ENCODE data around the gene L3MBTL1. TPM values are rescaled to one million over a fixed set of nuclear protein-coding genes. Genes with fewer than 3 reads are reported as not detected.

Gene L3MBTL1
- total and polyA plus RNA-seq, 3 donors from 2014 or later: 16.9 to 68.1 (median 64.5) TPM

DNA sequence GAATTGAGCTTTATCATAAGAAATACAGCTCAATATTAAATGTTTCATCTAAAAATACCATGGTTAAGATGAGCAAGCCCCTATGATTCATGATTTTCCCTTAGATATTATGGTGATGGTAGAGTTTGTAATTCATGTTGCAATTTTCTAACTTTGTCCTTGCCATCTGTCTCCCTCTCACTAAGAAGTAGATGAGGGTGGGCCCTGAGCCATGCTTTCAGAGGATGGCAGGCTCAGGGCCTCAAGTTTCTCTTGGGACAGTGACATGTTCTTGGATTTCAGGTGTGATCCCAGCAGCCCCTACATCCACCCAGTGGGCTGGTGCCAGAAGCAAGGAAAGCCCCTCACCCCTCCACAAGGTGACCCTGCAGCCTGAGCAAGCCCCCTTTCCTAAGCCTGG is 25.6 kb downstream of the L3MBTL1 start:
- TF ChIP-seq POLR2A (IDR thresholded peaks at IDR 0.05): no peak
- TF ChIP-seq, protein P1, sequence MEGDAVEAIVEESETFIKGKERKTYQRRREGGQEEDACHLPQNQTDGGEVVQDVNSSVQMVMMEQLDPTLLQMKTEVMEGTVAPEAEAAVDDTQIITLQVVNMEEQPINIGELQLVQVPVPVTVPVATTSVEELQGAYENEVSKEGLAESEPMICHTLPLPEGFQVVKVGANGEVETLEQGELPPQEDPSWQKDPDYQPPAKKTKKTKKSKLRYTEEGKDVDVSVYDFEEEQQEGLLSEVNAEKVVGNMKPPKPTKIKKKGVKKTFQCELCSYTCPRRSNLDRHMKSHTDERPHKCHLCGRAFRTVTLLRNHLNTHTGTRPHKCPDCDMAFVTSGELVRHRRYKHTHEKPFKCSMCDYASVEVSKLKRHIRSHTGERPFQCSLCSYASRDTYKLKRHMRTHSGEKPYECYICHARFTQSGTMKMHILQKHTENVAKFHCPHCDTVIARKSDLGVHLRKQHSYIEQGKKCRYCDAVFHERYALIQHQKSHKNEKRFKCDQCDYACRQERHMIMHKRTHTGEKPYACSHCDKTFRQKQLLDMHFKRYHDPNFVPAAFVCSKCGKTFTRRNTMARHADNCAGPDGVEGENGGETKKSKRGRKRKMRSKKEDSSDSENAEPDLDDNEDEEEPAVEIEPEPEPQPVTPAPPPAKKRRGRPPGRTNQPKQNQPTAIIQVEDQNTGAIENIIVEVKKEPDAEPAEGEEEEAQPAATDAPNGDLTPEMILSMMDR (IDR thresholded peaks at IDR 0.05): no peak

DNA sequence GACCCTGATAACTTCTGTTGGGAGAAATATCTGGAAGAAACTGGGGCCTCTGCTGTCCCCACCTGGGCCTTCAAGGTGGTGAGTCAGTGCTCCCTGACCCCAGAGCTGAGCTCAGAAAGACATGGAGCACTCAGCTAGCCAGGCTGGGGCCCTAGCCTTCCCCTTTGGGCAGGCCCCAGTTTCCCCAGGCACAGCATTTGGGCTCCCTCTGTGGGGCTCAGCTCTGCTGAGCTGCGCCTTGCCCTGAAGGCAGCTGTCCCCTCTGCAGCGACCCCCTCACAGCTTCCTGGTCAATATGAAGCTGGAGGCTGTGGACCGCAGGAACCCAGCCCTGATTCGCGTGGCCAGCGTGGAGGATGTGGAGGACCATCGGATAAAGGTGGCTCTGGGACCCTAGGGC is 26.5 kb downstream of the L3MBTL1 start:
- DNase-seq: no peak
- no peaks in the 10 kb centered on the region for H3K27me3 ChIP-seq
- TF ChIP-seq, protein P1 (IDR thresholded peaks at IDR 0.05): no peak
- no peak for TF ChIP-seq POLR2A (IDR thresholded peaks at IDR 0.05)
- H3K4me3 ChIP-seq: no peak overlapping the region
- intact Hi-C loops (cut with DNase I; ENCODE audit: low total_unique reads): no loop called here
- H3K4me1 ChIP-seq: peaks cover 4% of the 10 kb centered on the region
- H3K9me3 ChIP-seq: no peaks in the 10 kb centered on the region
- H3K27ac ChIP-seq: no peak overlapping the region
- H3K36me3 ChIP-seq (ENCODE audit: low read depth, missing control alignments): no peaks in the 10 kb centered on the region
- WGBS, 2 donors: 90 to 97% methylated on average over 5 to 7 of the region's 7 CpGs

More for the DNA sequence above, 25.6 kb downstream of the L3MBTL1 start:
- Histone ChIP-seq H3K36me3 (ENCODE audit: low read depth, missing control alignments) (no peaks in the 10 kb centered on the region), H3K4me3 (no peak overlapping the region), H3K27ac (no peak overlapping the region), H3K9me3 (no peaks in the 10 kb centered on the region), H3K27me3 (no peaks in the 10 kb centered on the region), H3K4me1 (peaks cover 4% of the 10 kb centered on the region)
- no peak for DNase-seq
- intact Hi-C loops (cut with DNase I; ENCODE audit: low total_unique reads): no loop called here

DNA sequence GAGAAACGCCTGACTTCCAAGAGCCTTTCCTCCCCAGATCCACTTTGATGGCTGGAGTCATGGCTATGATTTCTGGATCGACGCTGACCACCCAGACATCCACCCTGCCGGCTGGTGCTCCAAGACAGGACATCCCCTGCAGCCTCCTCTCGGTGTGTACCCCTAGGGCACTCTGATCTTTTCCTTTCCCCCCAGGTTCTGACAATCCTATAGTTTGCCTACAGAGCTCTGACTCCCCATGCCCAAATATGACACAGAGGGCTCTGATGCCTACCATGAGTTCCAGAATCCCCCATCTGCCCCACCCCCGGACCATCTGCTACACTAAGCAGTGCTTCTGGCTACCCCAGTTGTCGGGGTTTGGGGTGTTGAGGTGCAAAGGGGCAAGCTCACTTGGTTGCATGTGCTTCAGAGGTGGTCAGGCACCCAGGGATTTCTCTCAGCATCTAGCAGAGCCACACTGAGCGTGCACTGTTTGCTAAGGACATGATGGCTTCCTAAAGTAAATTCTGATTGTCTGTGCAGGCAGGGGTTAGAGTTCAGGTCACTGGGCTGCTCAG is 27.4 kb downstream of the L3MBTL1 start:
- no peak for DNase-seq
- peaks cover 4% of the 10 kb centered on the region for H3K4me1 ChIP-seq
- H3K27ac ChIP-seq: no peak overlapping the region
- WGBS, 2 donors: 92 to 96% methylated on average over 8 of the region's 8 CpGs
- no peaks in the 10 kb centered on the region for H3K36me3 ChIP-seq (ENCODE audit: low read depth, missing control alignments)
- H3K4me3 ChIP-seq: no peak overlapping the region
- no peak for TF ChIP-seq POLR2A (IDR thresholded peaks at IDR 0.05)
- TF ChIP-seq, protein P1 (IDR thresholded peaks at IDR 0.05): no peak
- H3K27me3 ChIP-seq: no peaks in the 10 kb centered on the region
- intact Hi-C loops (cut with DNase I; ENCODE audit: low total_unique reads): no loop called here
- H3K9me3 ChIP-seq: no peaks in the 10 kb centered on the region

DNA sequence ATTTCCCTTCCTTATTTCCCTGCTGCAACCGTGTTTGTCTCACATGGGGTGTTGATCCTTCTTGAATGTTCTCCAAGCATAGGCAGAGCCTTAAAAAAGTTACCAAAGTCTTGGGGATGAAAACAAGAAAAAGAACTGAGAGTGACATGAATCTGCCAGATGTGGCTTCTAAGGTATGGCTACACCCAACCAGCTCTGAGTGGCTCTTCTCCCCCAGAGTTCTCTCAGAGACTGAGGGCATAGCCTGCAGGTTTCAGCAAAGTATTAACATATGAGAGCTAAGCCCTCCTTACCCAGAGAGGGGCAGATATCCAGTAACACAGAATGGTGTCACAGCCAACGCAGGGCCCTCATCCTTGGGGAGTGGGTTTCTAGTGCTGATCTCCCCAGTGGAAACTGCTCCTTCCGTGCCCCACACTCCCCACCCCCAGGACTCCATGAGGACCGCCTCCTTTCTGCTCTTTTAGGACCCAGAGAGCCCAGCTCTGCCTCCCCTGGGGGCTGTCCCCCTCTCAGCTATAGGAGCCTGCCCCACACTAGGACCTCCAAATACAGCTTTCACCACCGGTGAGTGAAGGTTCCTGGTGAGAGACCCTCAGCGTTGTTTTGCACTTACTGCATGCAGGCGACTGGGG is 28.0 kb downstream of the L3MBTL1 start:
- Histone ChIP-seq H3K9me3 (no peaks in the 10 kb centered on the region), H3K36me3 (ENCODE audit: low read depth, missing control alignments) (no peaks in the 10 kb centered on the region), H3K27ac (no peak overlapping the region), H3K27me3 (no peaks in the 10 kb centered on the region), H3K4me1 (peaks cover 4% of the 10 kb centered on the region), H3K4me3 (no peak overlapping the region)
- intact Hi-C loops (cut with DNase I; ENCODE audit: low total_unique reads): no loop called here
- no peak for DNase-seq
- 87 to 89% methylated on average over 7 of the region's 7 CpGs for WGBS, 2 donors
- no peak for TF ChIP-seq POLR2A (IDR thresholded peaks at IDR 0.05)
- TF ChIP-seq, protein P1 (IDR thresholded peaks at IDR 0.05): no peak

Data from testis (tissue), 3 donors.